Neural progenitor cell (in vitro differentiated cells): Measurements from ENCODE around the gene ZCCHC9. TPM values are rescaled to one million over a fixed set of nuclear protein-coding genes. Genes with fewer than 3 reads are reported as not detected.

Source experiments
- DNase-seq: peaks from one replicate; pipeline ENCODE4 v3.0.0-alpha.2; 2016; ENCODE audit warnings: low spot score
- H2AFZ ChIP-seq: fragments of 200-600 bp; sonication (generic); replicated peaks from 2 replicates; pipeline ENCODE4 v1.6.1; 2016; ENCODE audit warnings: antibody characterized with exemption
- H3F3A ChIP-seq: fragments of 200-600 bp; sonication (generic); 2 replicates; pipeline ENCODE4 v1.6.1; 2016; ENCODE audit warnings: antibody characterized with exemption, low read depth
- H3K27ac ChIP-seq: fragments of 200-600 bp; sonication (generic); 2 replicates; pipeline ENCODE4 v1.5.1; 2016; ENCODE audit warnings: mild to moderate bottlenecking
- H3K27me3 ChIP-seq: fragments of 200-600 bp; sonication (generic); 2 replicates; pipeline ENCODE4 v1.6.1; 2016; ENCODE audit warnings: mild to moderate bottlenecking, moderate library complexity
- H3K36me3 ChIP-seq: fragments of 200-600 bp; sonication (generic); 2 replicates; pipeline ENCODE4 v1.5.1; 2016
- H3K4me1 ChIP-seq: fragments of 200-600 bp; sonication (generic); 2 replicates; pipeline ENCODE4 v1.6.1; 2016; ENCODE audit warnings: mixed run types
- H3K4me2 ChIP-seq: fragments of 200-600 bp; sonication (generic); 2 replicates; pipeline ENCODE4 v1.6.1; 2016
- H3K4me3 ChIP-seq: fragments of 200-600 bp; sonication (generic); 2 replicates; pipeline ENCODE4 v1.5.1; 2016
- H3K79me2 ChIP-seq: fragments of 200-600 bp; sonication (generic); 2 replicates; pipeline ENCODE4 v1.6.1; 2016; ENCODE audit warnings: low read depth
- H3K9ac ChIP-seq: fragments of 200-600 bp; sonication (generic); 2 replicates; pipeline ENCODE4 v1.6.1; 2016
- H3K9me3 ChIP-seq: fragments of 200-600 bp; sonication (generic); 2 replicates; pipeline ENCODE4 v1.5.1; 2016; ENCODE audit warnings: low read depth
- H4K20me1 ChIP-seq: fragments of 200-600 bp; sonication (generic); 2 replicates; pipeline ENCODE4 v1.6.1; 2016; ENCODE audit warnings: low read depth
- H3K27ac Mint-ChIP-seq: 3 replicates; pipeline ENCODE4 v1.8.0; 2021; ENCODE audit warnings: mixed read lengths
- H3K27me3 Mint-ChIP-seq: 2 replicates; pipeline ENCODE4 v1.8.0; 2022; ENCODE audit warnings: low read depth, mild to moderate bottlenecking, inconsistent platforms, moderate library complexity, mixed read lengths; ENCODE audit not compliant: insufficient read depth
- H3K36me3 Mint-ChIP-seq: 3 replicates; pipeline ENCODE4 v1.8.0; 2021; ENCODE audit warnings: mixed read lengths
- H3K4me1 Mint-ChIP-seq: 3 replicates; pipeline ENCODE4 v1.8.0; 2021; ENCODE audit warnings: mixed read lengths
- H3K4me3 Mint-ChIP-seq: 3 replicates; pipeline ENCODE4 v1.8.0; 2021; ENCODE audit warnings: mild to moderate bottlenecking, moderate library complexity, mixed read lengths
- H3K9me3 Mint-ChIP-seq: 3 replicates; pipeline ENCODE4 v1.8.0; 2020; ENCODE audit warnings: mixed read lengths
- EZH2 ChIP-seq: fragments of 200-600 bp; sonication (generic); IDR thresholded peaks from 2 replicates; pipeline ENCODE4 v1.6.1; 2017; ENCODE audit warnings: antibody characterized with exemption, mild to moderate bottlenecking, moderate library complexity
- EZH2phosphoT487 ChIP-seq: fragments of 200-600 bp; sonication (generic); IDR thresholded peaks from 2 replicates; pipeline ENCODE4 v1.6.1; 2017; ENCODE audit warnings: antibody characterized with exemption
- total RNA-seq: library from RNA; depleted of rRNA; stranded (reverse); fragments of >200 nt; gene quantifications from 2 replicates; pipeline ENCODE4 v1.2.3, GENCODE V29; 2015; ENCODE audit warnings: low replicate concordance
- TF ChIP-seq, protein P1 (sequence below): fragments of 200-600 bp; sonication (generic); IDR thresholded peaks from 2 replicates; pipeline ENCODE4 v1.5.1; 2017; ENCODE audit warnings: antibody characterized with exemption, mild to moderate bottlenecking

The ZCCHC9 gene
- total RNA-seq, 1 donor from 2014 or later, result 57.4 TPM

- no peak overlapping the region for H3K27ac Mint-ChIP-seq
- H3K9me3 Mint-ChIP-seq, result no peaks in the 10 kb centered on the region
- no peaks in the 10 kb centered on the region for H3K79me2 ChIP-seq
- H2AFZ ChIP-seq, result no peak overlapping the region
- no peak for DNase-seq
- no peak overlapping the region for H3K27ac ChIP-seq
- H3F3A ChIP-seq, result no peaks in the 10 kb centered on the region
- H3K4me2 ChIP-seq, result no peak overlapping the region
- no peaks in the 10 kb centered on the region for H4K20me1 ChIP-seq
- H3K9me3 ChIP-seq, result no peaks in the 10 kb centered on the region
- no peaks in the 10 kb centered on the region for H3K27me3 ChIP-seq
- H3K4me1 ChIP-seq, result peaks cover 23% of the 10 kb centered on the region
- no peak overlapping the region for H3K9ac ChIP-seq
- H3K4me3 Mint-ChIP-seq, result no peak overlapping the region
- no peaks in the 10 kb centered on the region for H3K36me3 Mint-ChIP-seq
- H3K4me1 Mint-ChIP-seq, result peaks cover 10% of the 10 kb centered on the region
- TF ChIP-seq, protein P1, sequence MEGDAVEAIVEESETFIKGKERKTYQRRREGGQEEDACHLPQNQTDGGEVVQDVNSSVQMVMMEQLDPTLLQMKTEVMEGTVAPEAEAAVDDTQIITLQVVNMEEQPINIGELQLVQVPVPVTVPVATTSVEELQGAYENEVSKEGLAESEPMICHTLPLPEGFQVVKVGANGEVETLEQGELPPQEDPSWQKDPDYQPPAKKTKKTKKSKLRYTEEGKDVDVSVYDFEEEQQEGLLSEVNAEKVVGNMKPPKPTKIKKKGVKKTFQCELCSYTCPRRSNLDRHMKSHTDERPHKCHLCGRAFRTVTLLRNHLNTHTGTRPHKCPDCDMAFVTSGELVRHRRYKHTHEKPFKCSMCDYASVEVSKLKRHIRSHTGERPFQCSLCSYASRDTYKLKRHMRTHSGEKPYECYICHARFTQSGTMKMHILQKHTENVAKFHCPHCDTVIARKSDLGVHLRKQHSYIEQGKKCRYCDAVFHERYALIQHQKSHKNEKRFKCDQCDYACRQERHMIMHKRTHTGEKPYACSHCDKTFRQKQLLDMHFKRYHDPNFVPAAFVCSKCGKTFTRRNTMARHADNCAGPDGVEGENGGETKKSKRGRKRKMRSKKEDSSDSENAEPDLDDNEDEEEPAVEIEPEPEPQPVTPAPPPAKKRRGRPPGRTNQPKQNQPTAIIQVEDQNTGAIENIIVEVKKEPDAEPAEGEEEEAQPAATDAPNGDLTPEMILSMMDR, result no peak
- no peak for TF ChIP-seq EZH2phosphoT487
- no peak for TF ChIP-seq EZH2
- H3K4me3 ChIP-seq, result no peak overlapping the region
- peaks cover 3% of the 10 kb centered on the region for H3K27me3 Mint-ChIP-seq
- H3K36me3 ChIP-seq, result no peaks in the 10 kb centered on the region
Observed at GRCh38 chr5:81354093-81354492, 52.7 kb downstream of the ZCCHC9 start.

DNA sequence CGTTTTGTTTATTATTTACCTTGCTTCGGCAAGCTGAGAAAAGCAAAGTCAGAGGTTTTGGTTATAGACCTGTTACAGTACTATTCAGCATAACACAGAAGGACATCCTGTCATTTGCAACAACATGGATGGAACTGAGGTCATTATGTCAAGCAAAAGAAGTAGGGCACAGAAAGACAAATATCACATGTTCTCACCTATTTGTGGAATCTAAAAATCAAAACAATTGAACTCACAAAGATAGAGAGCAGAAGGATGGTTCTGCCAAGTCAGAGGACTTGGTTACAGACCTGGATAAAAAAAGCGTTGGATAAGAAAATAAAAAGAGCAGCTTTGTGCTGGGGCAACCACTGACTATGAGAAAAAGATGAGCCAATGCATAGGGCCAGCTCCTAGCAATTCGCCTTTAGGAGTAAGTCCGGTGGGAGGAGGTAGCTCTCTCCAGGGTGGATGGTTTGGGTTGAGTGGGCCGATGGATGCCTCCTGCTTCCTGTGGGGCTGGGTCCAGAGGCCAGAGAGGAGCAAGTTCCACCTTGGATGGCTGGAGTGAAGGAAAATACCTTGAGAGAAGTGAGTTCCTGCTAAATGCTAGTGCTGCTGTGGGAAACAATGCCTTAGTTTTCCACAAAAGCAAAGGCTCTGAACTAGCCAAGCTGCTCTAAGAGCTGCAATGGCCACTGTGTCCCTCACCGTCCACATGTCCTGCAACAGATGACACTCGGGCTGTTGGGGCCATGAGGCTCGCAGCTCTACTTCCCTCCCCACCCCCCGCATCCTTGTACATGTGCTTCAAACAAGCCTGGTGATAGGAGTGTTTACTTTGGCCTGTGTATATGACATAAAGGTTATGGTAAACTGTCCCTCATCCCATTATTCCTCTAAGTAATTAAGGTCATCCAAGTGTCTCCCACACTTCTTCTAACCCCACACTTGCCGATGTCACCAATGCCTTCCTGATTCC is 54.2 kb downstream of the ZCCHC9 start:
- no peaks in the 10 kb centered on the region for H3K9me3 Mint-ChIP-seq
- DNase-seq, result no peak

DNA sequence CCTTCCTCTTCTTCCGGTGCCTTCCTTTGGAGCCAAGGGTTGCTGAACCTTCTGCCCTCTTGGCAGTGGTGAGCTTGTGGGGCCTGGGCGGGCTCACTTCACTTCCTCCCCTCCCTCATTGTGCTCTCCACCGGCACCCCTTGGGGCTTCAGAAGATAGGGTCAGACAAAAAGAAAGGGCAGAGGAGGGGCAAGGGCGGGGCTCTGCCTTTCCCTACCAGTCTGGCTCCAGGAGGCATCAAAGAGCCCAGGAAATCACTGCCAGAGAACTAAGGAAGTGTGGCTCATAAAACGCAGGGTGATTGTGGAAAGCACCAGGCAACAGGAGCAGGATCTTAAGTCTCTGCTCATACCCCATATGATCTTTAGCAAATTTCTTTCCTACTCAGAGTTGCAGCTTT is 57.7 kb downstream of the ZCCHC9 start:
- H3F3A ChIP-seq, result no peaks in the 10 kb centered on the region
- H3K27ac ChIP-seq, result no peak overlapping the region
- Mint-ChIP-seq H3K4me1 (peaks cover 10% of the 10 kb centered on the region), H3K27ac (no peak overlapping the region), H3K27me3 (no peaks in the 10 kb centered on the region), H3K9me3 (no peaks in the 10 kb centered on the region), H3K36me3 (no peaks in the 10 kb centered on the region), H3K4me3 (no peak overlapping the region)
- H3K9me3 ChIP-seq, result no peaks in the 10 kb centered on the region
- H3K79me2 ChIP-seq, result no peaks in the 10 kb centered on the region
- H4K20me1 ChIP-seq, result no peaks in the 10 kb centered on the region
- no peak overlapping the region for H3K4me3 ChIP-seq
- H3K27me3 ChIP-seq, result no peaks in the 10 kb centered on the region
- H3K4me2 ChIP-seq, result peak overlapping the region; percentile 53
- no peak for TF ChIP-seq EZH2
- TF ChIP-seq, protein P1, result no peak
- TF ChIP-seq EZH2phosphoT487, result no peak
- no peak overlapping the region for H3K9ac ChIP-seq
- H2AFZ ChIP-seq, result peak overlapping the region; percentile 20
- H3K4me1 ChIP-seq, result peaks cover 9% of the 10 kb centered on the region
- H3K36me3 ChIP-seq, result no peaks in the 10 kb centered on the region
- DNase-seq, result peak; percentile 43

More for the DNA sequence above, 54.2 kb downstream of the ZCCHC9 start:
- Mint-ChIP-seq H3K27ac (no peak overlapping the region), H3K36me3 (no peaks in the 10 kb centered on the region), H3K27me3 (peaks cover 3% of the 10 kb centered on the region), H3K4me3 (no peak overlapping the region), H3K4me1 (peaks cover 13% of the 10 kb centered on the region)
- Histone ChIP-seq H3K27me3 (no peaks in the 10 kb centered on the region), H3K4me1 (peaks cover 14% of the 10 kb centered on the region), H2AFZ (peak overlapping the region; percentile 26), H3K36me3 (no peaks in the 10 kb centered on the region), H3K9me3 (no peaks in the 10 kb centered on the region), H3F3A (no peaks in the 10 kb centered on the region), H3K27ac (no peak overlapping the region), H3K9ac (no peak overlapping the region), H3K4me3 (no peak overlapping the region), H3K4me2 (no peak overlapping the region), H3K79me2 (no peaks in the 10 kb centered on the region), H4K20me1 (no peaks in the 10 kb centered on the region)
- TF ChIP-seq, protein P1, result no peak
- TF ChIP-seq EZH2phosphoT487 (no peak), EZH2 (no peak)
